Measurements from ENCODE around the gene COX14.

Gene COX14

DNA sequence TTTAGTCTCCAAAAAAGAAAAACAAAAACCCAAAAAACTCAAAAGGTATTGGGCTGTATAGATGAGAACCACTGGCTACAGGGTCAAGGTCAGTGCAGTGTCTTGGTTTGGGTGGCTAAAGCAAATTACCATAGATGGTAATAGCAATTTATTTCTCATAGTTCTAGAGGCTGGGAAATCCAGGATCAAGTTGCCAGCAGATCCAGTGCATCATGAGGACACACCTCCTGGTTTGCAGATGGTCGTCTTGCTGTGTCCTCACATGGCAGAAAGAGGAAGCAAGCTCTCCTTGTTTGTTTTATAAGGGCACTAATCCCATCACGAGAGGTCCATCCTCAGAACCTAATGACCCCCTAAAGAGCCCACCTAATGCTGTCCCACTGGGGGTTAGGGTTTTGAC lies 11.2 kb downstream of the COX14 start:
- POLR2A ChIA-PET, result interaction anchor here (3.2 kb wide), 1 partner anchor 12 kb away, joined by 12 read pairs; the partner anchor contains the start of gene COX14
- CTCF ChIA-PET, result interaction anchor here (1.0 kb wide), 1 partner anchor 9 kb away, joined by 3 read pairs; no protein-coding TSS in a partner anchor
- TF ChIP-seq ZNF384 (IDR thresholded peaks at IDR 0.05) (no peak), SUZ12 (IDR thresholded peaks at IDR 0.05) (no peak)
- TF ChIP-seq, protein P1, sequence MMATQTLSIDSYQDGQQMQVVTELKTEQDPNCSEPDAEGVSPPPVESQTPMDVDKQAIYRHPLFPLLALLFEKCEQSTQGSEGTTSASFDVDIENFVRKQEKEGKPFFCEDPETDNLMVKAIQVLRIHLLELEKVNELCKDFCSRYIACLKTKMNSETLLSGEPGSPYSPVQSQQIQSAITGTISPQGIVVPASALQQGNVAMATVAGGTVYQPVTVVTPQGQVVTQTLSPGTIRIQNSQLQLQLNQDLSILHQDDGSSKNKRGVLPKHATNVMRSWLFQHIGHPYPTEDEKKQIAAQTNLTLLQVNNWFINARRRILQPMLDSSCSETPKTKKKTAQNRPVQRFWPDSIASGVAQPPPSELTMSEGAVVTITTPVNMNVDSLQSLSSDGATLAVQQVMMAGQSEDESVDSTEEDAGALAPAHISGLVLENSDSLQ (IDR thresholded peaks at IDR 0.05), result no peak
- DNase-seq (ENCODE audit: extremely low spot score), result no peak

DNA sequence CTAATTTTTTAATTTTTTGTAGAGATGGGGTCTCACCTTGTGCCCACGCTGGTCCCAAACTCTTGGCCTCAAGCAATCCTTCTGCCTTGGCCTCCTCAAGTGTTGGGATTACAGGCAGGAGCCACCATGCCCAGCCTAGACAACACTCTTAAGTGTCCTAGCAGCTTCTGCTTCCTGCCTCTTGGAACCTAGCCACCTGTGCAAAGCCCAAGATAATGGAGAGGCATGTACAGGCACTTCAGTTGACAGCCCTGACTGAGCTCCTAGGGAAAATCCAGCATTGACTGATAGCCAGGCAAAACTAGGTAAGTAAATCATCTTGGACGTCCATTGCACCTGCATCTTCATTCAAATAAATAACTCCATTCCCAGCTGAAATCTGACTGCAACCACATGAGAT lies 15.5 kb downstream of the COX14 start:
- DNase-seq (ENCODE audit: extremely low spot score), result no peak
- no peak for TF ChIP-seq ARNT (IDR thresholded peaks at IDR 0.05)
- TF ChIP-seq FOXK2 (IDR thresholded peaks at IDR 0.05), result no peak
- no peak for TF ChIP-seq TARDBP (IDR thresholded peaks at IDR 0.05)
- TF ChIP-seq SUZ12 (IDR thresholded peaks at IDR 0.05), result no peak
- TF ChIP-seq NFRKB (IDR thresholded peaks at IDR 0.05), result no peak
- no peak for TF ChIP-seq ZNF384 (IDR thresholded peaks at IDR 0.05)
- no peak for TF ChIP-seq ELF4 (IDR thresholded peaks at IDR 0.05)
- POLR2A ChIA-PET, result interaction anchor here (0.8 to 1.3 kb wide), 2 partner anchors 15 to 17 kb away, joined by 3 read pairs; partner anchors contain the start of gene COX14
- CTCF ChIA-PET, result interaction anchor here (2.0 kb wide), 1 partner anchor 17 kb away, joined by 8 read pairs; no protein-coding TSS in a partner anchor

DNA sequence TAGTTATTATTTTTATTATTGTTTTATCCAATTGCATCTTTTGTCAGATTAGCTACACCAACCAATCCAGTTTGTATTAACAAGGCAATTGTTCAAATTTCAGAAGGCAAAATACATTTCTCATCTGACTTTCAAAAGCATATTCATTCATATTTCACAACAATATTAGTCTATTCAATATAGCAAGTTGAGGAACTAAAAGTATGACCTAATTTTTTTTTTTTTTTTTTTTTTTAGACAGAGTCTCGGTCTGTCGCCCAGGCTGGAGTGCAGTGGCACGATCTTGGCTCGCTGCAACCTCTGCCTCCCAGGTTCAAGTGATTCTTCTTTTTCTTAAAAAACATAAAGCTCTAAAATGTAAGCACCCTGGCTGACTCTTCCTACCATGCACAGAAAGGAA lies 17.3 kb downstream of the COX14 start:
- CTCF ChIA-PET, result interaction anchor here (0.6 to 2.0 kb wide), 3 partner anchors 19 to 174 kb away, joined by 3 to 8 read pairs (median 3); no protein-coding TSS in a partner anchor
- POLR2A ChIA-PET, result interaction anchor here (1.2 to 2.5 kb wide), 3 partner anchors 16 to 388 kb away, joined by 3 to 8 read pairs (median 6); partner anchors contain the start of genes CERS5, COX14 and TMBIM6
- TF ChIP-seq ZNF384 (IDR thresholded peaks at IDR 0.05), result no peak
- TF ChIP-seq SUZ12 (IDR thresholded peaks at IDR 0.05), result no peak
- TF ChIP-seq NFRKB (IDR thresholded peaks at IDR 0.05), result no peak
- no peak for TF ChIP-seq FOXA1 (IDR thresholded peaks at IDR 0.05)
- no peak for TF ChIP-seq L3MBTL2 (conservative IDR thresholded peaks at IDR 0.05)
- no peak for TF ChIP-seq ELF4 (IDR thresholded peaks at IDR 0.05)
- no peak for TF ChIP-seq HDGF (IDR thresholded peaks at IDR 0.05; ENCODE audit: borderline replicate concordance)
- TF ChIP-seq LEF1 (IDR thresholded peaks at IDR 0.05; ENCODE audit: borderline replicate concordance), result no peak
- no peak for TF ChIP-seq ARNT (IDR thresholded peaks at IDR 0.05)
- TF ChIP-seq FOXK2 (IDR thresholded peaks at IDR 0.05), result no peak
- no peak for TF ChIP-seq CTBP1 (IDR thresholded peaks at IDR 0.05; ENCODE audit: borderline replicate concordance)
- no peak for TF ChIP-seq SP1 (IDR thresholded peaks at IDR 0.05)
- TF ChIP-seq, protein P1 (IDR thresholded peaks at IDR 0.05), result no peak
- no peak for TF ChIP-seq BHLHE40 (IDR thresholded peaks at IDR 0.05; ENCODE audit: borderline replicate concordance)
- no peak for TF ChIP-seq TARDBP (IDR thresholded peaks at IDR 0.05)
- no peak for TF ChIP-seq FOXM1 (IDR thresholded peaks at IDR 0.05; ENCODE audit: borderline replicate concordance)

DNA sequence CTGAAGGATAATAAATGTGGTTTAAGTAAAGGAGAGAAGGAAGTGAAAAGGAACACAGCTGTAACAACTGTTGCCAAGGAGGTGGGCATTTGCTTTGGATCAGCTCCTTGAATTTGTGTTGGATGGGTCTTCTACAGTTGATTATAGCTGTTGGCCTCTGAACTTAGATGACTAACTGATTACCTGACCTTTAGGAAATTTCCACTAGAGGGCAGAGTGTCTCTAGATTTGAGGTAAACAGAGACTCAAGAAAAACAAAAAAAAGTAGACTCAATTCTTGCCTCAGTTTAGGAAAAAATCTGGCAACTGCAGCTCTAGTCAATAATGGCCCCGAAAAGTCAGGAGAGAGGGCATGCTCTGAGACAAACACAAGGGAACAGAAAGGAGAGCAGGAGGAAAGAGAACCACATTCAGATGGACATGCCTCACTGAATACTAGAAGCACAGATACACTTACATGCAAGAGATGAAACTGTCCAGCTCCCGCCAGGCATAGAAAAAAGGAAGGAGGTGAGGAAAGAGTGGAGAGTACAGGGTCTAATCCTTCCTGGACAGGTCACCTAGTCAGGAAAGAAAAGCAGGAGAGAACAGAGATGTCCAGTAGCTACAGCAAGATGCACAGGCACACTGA lies 20.6 kb downstream of the COX14 start:
- DNase-seq (ENCODE audit: extremely low spot score), result no peak
- CTCF ChIA-PET, result interaction anchor here (0.7 to 1.3 kb wide), 7 partner anchors 9 to 182 kb away, joined by 3 to 6 read pairs (median 4); partner anchors contain the start of genes COX14 and SMARCD1
- POLR2A ChIA-PET, result no interaction called here
- no peak for TF ChIP-seq ELF4 (IDR thresholded peaks at IDR 0.05)
- TF ChIP-seq SP1 (IDR thresholded peaks at IDR 0.05), result no peak
- no peak for TF ChIP-seq FOXA1 (IDR thresholded peaks at IDR 0.05)
- TF ChIP-seq ARNT (IDR thresholded peaks at IDR 0.05), result no peak

More for the DNA sequence above, 17.3 kb downstream of the COX14 start:
- DNase-seq (ENCODE audit: extremely low spot score), result no peak

DNA sequence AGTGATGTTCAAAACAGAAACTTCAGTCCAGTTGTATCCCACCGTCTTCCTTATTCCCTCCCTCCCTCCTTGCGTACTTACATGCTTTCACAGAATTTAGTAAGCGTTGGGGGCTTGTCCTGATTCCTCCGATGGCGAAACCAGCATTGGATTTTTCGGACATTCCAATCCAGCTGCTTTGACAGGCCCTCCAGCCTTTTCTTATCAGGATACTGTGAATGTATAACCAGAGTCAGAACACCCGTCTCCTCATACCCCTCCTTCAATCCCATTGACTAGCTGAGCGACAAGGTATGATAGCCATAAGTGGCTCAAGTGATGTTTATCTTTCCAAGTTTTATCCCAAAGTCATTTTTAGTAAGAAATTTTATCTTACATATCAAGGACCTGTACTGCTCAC lies 31.0 kb downstream of the COX14 start:
- ChIA-PET POLR2A (no interaction called here), CTCF (interaction anchor here (0.6 kb wide), 1 partner anchor 59 kb away, joined by 4 read pairs; no protein-coding TSS in a partner anchor)
- TF ChIP-seq FOXK2 (IDR thresholded peaks at IDR 0.05), result no peak
- TF ChIP-seq ELF4 (IDR thresholded peaks at IDR 0.05), result no peak
- TF ChIP-seq, protein P1 (IDR thresholded peaks at IDR 0.05), result no peak
- TF ChIP-seq ZNF384 (IDR thresholded peaks at IDR 0.05), result no peak
- TF ChIP-seq SUZ12 (IDR thresholded peaks at IDR 0.05), result no peak
- TF ChIP-seq ARNT (IDR thresholded peaks at IDR 0.05), result no peak
- no peak for TF ChIP-seq BHLHE40 (IDR thresholded peaks at IDR 0.05; ENCODE audit: borderline replicate concordance)
- no peak for TF ChIP-seq L3MBTL2 (conservative IDR thresholded peaks at IDR 0.05)
- TF ChIP-seq HDGF (IDR thresholded peaks at IDR 0.05; ENCODE audit: borderline replicate concordance), result no peak
- TF ChIP-seq FOXM1 (IDR thresholded peaks at IDR 0.05; ENCODE audit: borderline replicate concordance), result no peak
- no peak for TF ChIP-seq FOXA1 (IDR thresholded peaks at IDR 0.05)
- TF ChIP-seq NFRKB (IDR thresholded peaks at IDR 0.05), result no peak
- TF ChIP-seq TARDBP (IDR thresholded peaks at IDR 0.05), result no peak
- no peak for TF ChIP-seq LEF1 (IDR thresholded peaks at IDR 0.05; ENCODE audit: borderline replicate concordance)
- TF ChIP-seq CTBP1 (IDR thresholded peaks at IDR 0.05; ENCODE audit: borderline replicate concordance), result no peak
- no peak for TF ChIP-seq SP1 (IDR thresholded peaks at IDR 0.05)
- no peak for DNase-seq (ENCODE audit: extremely low spot score)

DNA sequence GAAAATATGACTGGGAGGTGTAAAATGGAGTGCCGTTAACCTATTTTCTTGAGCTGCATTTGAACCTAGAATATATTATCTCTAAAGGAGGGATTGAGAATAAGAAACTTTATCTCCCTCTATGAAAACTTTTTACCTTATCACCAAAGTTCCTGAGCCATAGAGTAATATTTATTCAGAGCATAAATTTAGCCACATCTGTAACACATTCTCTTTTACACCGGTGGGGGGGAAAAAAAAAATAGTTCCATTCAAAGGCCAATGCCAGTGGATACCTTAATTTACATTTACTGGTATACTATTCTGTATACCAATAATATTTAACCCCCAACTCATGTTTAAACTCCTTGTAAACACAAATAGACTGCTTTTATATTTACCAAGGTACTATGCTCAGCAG lies 33.4 kb downstream of the COX14 start:
- TF ChIP-seq LEF1 (IDR thresholded peaks at IDR 0.05; ENCODE audit: borderline replicate concordance) (no peak), CTBP1 (IDR thresholded peaks at IDR 0.05; ENCODE audit: borderline replicate concordance) (no peak), FOXA1 (IDR thresholded peaks at IDR 0.05) (no peak)
- no peak for DNase-seq (ENCODE audit: extremely low spot score)
- POLR2A ChIA-PET, result no interaction called here
- CTCF ChIA-PET, result interaction anchor here (1.0 to 1.1 kb wide), 2 partner anchors 22 to 34 kb away, joined by 3 read pairs; partner anchors contain the start of genes CERS5 and COX14
